ENCODE data around the gene CA9.

The CA9 gene

GRCh38 chr9:35691757-35692301 lies 18.1 kb downstream of the CA9 start:
- DNase-seq (ENCODE audit: low read depth) = no peak

- DNase-seq (ENCODE audit: low read depth) = no peak
Measured at GRCh38 chr9:35695943-35696401, 22.2 kb downstream of the CA9 start.

DNA sequence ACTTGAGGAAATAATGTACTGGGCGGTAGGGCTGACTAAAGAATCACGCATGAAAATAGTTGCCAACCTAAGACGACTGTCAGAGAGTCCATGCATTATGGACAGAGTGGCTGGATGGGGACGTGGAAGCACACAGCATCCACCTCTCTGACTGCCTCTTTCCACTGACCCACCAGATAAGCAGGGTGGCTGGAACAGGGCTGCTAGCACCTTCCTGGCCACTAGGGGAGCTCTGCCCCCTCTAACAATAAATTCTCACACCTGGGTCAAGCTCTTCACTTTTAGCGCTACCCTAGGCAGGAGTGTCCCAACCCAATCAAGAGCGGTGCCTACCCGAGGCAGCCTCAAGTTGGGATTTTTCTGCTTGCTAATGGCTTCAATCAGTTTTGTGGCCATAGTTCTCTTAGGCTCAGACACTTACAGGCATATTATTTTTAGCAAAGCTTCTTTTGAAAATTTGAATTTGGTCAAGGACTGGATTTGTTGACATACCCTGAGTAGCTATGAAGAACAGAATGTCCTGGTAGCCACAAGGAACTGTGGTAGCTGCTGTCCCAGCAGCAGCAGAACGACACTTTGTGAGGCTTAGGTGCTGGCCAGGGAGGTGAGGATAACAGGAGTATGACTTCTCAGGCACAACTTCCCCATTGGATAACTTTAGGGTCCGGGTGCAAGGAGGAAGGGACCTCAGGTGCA lies 22.9 kb downstream of the CA9 start:
- DNase-seq (ENCODE audit: low read depth) = peak; percentile 45

GRCh38 chr9:35697486-35697885 lies 23.8 kb downstream of the CA9 start:
- no peak for DNase-seq (ENCODE audit: low read depth)

GRCh38 chr9:35698231-35698630 lies 24.5 kb downstream of the CA9 start:
- DNase-seq (ENCODE audit: low read depth) = no peak

DNA sequence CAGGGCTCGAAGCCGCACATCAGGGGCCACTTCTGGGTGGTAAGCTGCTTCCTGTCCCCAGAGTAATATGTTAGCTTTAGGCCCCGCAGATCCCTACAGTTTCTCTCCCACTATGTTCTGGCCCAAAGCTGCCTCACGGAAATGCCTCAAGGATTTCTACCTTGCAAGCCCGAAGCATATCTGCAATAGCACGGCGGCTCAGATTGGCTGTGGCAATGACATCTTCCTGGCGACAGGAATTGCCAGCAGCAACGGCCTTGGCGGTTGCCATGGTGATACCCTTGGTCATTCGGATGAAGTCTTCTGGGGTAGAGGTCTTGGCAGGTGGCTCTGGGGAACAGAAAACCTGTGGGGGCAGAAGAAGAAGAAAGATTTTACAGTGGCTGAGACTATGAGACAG lies 26.3 kb downstream of the CA9 start:
- DNase-seq (ENCODE audit: low read depth) = no peak

- no peak for DNase-seq (ENCODE audit: low read depth)
Measured at GRCh38 chr9:35700942-35701341, 27.2 kb downstream of the CA9 start.

DNA sequence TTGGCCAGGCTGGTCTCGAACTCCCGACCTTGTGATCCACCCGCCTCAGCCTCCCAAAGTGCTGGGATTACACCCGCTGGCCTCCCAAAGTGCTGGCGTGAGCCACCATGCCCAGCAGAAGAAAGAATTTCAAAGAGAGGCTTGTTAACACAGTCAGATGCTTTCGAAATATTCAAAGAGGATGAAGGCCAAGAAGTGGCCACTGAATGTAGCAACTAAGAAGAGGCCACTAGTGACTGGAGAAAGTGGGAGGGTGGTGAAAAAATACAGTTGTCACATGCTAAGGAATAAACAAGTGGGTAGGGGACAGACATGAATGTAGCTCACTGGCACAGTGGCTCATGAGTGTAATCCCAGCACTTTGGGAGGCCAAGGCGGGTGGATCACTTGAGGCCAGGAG lies 29.0 kb downstream of the CA9 start:
- DNase-seq (ENCODE audit: low read depth) = no peak

DNA sequence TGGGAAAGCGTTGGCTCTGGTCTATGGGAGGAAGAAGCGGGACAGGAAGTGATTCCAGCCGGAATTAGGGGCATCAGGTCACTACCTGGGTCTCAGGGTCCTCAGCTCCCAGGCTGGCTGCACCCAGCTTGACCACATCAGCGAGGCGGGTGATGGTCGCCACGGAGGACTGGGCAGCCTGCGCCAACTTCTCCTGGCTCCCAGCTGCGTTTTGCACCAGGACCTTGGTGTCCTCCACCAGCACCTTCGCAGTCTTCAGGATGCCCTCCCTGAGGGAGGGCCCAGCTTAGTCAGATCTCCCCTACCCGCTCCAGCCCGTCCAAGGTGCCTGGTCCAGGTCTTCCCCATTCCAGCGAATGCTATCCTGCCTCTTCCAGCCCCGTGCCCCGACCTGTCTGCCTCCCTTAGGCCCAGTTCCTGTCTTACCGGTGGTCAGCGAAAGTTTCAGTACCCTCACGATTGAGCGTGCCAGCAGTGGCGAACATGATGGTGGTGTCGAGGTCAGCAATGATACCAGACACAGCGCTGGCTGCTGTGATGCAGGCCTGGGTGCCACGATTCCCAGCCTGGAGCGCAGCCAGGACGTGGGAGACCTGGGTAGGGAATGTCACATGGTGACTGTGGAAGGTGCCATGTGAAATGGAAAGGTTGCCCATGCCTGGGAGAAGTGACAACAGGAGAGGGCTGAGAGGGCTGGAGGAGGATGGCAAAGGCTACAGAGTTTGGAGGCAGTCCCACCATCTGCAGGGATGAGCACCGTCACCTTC lies 30.4 kb downstream of the CA9 start:
- no peak for DNase-seq (ENCODE audit: low read depth)

DNA sequence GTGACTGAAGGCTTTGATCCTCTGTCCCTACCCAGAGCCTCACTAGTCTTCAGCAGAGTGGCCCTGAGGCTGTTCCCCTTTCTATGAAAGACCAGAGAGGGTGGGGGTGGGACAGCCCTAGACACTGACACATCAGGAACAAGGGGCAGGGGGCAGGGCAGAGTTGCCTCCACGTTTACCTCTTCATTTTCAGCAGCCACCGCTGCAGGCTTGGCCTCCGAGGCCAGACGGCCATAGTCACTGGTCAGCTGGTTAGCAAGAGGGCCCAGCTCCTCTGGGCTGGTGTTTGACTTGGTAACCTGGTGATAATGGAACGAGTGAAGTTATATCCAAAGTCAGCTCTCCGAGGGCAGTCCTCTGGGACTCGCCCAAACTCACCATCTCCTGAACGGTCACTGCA lies 31.6 kb downstream of the CA9 start:
- DNase-seq (ENCODE audit: low read depth) = no peak

DNA sequence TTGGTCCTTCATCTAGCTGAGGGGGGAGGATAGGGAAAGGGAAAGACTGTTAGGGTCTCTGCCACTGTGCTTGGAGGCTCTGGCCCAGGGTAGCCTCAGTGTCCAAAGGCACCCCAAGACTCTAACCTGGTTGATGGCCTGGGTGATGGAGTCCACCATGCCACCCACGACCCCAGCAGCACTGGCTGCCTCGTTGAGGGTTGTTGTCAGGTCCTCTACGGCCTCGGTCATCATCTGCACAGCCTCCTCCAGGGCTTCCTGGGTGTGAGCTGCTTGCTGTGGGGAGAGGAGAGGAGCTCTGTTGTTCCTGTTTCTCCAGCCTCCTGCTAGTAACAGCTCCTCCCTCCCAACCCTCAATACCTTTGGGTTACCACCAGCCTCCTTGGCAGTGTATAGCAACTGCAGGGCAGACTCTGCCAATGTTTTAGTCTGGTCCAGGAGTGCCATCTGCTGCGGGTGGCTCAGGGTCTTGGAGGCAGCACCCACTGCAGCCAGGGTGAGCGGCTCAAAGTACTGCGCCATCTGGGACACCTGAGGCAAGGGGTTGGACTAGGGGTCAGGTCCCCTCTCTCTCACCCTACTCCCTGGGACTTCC lies 32.2 kb downstream of the CA9 start:
- DNase-seq (ENCODE audit: low read depth) = no peak

DNA sequence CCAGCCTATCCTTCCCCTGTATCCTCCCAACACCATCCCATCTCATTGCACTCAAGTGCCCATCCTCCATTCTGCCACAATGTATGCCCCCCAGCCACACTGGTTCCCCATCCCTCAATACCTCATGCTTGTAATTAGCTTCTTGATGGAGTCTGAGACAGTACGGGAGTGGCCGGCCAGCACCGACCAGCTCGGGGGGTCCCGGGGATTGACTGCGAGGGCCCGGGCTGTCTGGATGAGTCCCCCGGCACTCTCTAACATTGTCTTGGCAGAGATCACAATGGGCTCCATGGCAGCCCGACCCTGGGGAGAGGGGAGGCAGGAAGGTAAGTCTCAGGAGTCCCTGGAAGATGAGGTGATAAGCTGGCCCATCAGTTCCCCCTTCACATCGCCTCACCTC lies 33.2 kb downstream of the CA9 start:
- no peak for DNase-seq (ENCODE audit: low read depth)

GRCh38 chr9:35708146-35708545 lies 34.4 kb downstream of the CA9 start:
- DNase-seq (ENCODE audit: low read depth) = no peak

GRCh38 chr9:35710818-35711500 lies 37.2 kb downstream of the CA9 start:
- no peak for DNase-seq (ENCODE audit: low read depth)

DNA sequence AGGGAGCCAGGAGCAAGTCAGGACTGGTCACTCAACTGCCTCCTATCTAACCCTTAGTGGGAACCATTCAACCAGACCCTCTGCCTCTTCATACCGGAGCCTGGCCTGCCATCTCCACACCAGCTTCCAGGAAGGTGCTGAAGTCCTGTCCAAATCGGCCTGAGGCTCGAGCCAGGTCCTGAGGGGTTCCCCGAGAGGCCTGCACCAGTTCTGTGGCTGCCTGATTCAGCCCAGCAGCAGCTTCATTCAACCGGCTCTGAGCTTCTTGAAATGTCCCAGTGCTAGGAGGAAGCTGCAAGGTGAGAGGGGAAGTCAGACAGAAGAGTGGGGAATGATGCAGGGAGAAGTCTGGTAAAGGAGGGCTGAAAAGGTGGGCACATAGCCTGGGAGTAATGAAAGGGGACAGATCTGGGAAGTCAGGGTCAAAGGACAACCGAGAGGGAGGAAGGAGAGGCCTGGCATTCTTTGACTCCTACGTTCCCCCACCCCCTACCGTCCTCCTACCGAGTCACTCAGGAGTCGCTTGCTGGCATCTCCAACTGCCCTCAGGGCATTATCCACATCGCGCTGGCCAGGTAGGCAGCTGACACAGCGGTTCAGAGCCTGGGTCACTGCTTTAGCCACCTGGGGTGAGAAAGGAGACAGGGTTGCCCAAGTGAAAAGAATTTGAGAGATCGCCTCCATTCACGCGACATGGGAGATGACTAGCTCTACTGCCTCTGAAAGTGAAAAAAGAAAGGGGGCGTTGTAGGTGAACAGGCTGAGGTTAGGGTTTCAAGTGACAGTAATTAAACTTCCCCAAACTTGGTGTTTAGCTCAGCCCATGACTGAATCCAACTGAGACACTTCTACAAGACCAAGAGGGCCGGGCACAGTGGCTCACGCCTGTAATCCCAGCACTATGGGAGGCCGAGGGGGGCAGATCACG lies 38.0 kb downstream of the CA9 start:
- DNase-seq (ENCODE audit: low read depth) = no peak

- DNase-seq (ENCODE audit: low read depth) = no peak
Measured at GRCh38 chr9:35712762-35713400, 39.2 kb downstream of the CA9 start.

DNA sequence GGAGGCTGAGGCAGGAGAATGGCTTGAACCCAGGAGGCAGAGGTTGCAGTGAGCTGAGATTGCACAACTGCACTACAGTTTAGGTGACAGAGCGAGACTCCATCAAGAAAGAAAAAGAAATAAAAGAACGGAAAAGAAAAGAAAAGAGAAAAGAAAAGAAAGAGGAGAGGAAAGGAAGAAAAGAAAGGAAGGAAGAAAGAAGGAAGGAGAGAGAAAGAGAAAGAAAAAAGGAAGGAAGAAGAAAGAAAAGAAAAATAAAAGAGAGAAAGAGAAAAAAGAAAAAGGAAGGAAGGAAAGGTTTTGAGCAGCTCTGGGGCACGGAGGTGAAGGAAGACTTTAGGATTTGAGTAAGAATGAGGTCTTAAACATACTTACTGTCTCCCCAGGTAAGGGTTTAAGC lies 39.9 kb downstream of the CA9 start:
- no peak for DNase-seq (ENCODE audit: low read depth)

- DNase-seq (ENCODE audit: low read depth) = no peak
Measured at GRCh38 chr9:35714123-35714522, 40.4 kb downstream of the CA9 start.

DNA sequence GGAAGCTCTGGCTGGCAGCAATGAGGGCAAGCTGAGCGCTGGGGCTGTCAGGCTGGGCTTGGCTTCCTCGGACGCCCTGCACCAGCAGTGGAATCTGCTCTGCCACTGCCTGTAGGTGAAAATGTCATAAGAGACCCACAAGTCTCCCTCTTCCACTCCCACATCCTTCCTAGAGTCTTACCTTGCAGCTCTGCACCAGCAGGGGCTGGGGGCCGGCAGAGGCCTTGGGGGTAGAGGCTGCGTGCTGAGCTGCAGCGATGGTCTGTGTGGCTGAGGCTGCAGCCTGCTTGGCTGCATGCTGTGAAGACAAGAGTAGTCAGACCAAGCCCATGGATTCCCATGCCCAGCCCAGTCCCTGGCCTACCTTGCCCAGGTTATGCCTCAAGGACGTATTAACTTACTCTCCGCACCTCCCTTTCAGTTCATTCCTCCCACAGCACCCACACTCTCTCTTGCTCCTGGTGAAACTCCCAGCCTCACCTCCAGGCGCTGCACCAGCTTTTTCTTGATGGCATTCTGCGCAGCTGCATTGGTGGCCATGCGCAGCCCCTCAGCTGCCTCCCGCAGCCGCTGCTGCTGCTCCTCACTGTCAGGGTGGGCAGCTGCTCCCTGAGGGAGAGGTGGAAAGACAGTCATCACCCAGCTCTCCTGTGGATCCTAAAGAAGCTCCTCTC lies 41.0 kb downstream of the CA9 start:
- no peak for DNase-seq (ENCODE audit: low read depth)

- DNase-seq (ENCODE audit: low read depth) = no peak
Measured at GRCh38 chr9:35716230-35716629, 42.5 kb downstream of the CA9 start.

All from stimulated activated CD8-positive, alpha-beta memory T cell treated with anti-CD3 and anti-CD28 coated beads, Interleukin-12 subunit alpha, Interleukin-12 subunit beta, amount 100 ng/mL, for 1 hour (primary cell).